ENCODE measurements around the gene DMGDH. TPM values are rescaled to one million over a fixed set of nuclear protein-coding genes. Genes with fewer than 3 reads are reported as not detected.

The DMGDH gene
- 1 to 10 TPM; 1.8 to 5.3 (median 2.6) TPM for total RNA-seq
- polyA plus RNA-seq, result under 1 TPM in 1 of 3 donors, not detected in 2; 0.41 TPM

GRCh38 chr5:79069488-79070349, at the start of gene DMGDH, which contains the start of gene BHMT2:
TSS of gene DMGDH (minus strand) at chr5:79069674. CDS start at chr5:79069620, 54 bp downstream.
TSS of gene BHMT2 (plus strand) at chr5:79069767. CDS start at chr5:79069783, 16 bp downstream.
- Histone ChIP-seq H3K4me3 (peak within 1 kb of the TSS; percentile 28 to 56 (median 48)), H3K9me3 (no peaks in the 10 kb centered on the region), H3K36me3 (no peaks in the 10 kb centered on the region), H3K27ac (peak within 1 kb of the TSS; percentile 52 to 74 (median 71)), H3K27me3 (no peaks in the 10 kb centered on the region), H3K4me1 (peaks cover 0 to 17% (median 8%) of the 10 kb centered on the region in 4 donors)
- 31 to 32% methylated on average over 79 of the region's 79 CpGs for WGBS, 2 donors
- DNase-seq, result peak; percentile 66
- intact Hi-C loops (cut with DNase I), result no loop called here
- TF ChIP-seq POLR2AphosphoS5 (IDR thresholded peaks at IDR 0.05), result no peak
- TF ChIP-seq EP300 (IDR thresholded peaks at IDR 0.05), result no peak
- no peak for TF ChIP-seq POLR2A (IDR thresholded peaks at IDR 0.05)
- no peak for TF ChIP-seq CTCF (IDR thresholded peaks at IDR 0.05)

- Histone ChIP-seq H3K4me1 (peaks cover 0 to 19% (median 8%) of the 10 kb centered on the region in 4 donors), H3K36me3 (no peaks in the 10 kb centered on the region), H3K27ac (no peak overlapping the region), H3K9me3 (no peaks in the 10 kb centered on the region), H3K4me3 (no peak overlapping the region), H3K27me3 (peaks cover 8 to 35% (median 12%) of the 10 kb centered on the region in 3 donors)
- TF ChIP-seq EP300 (IDR thresholded peaks at IDR 0.05) (no peak), POLR2A (IDR thresholded peaks at IDR 0.05) (no peak), CTCF (IDR thresholded peaks at IDR 0.05) (no peak), POLR2AphosphoS5 (IDR thresholded peaks at IDR 0.05) (no peak)
- intact Hi-C loops (cut with DNase I), result no loop called here
- DNase-seq, result no peak
- WGBS, 2 donors, result 83 to 88% methylated on average over 5 of the region's 5 CpGs
Observed at GRCh38 chr5:79112703-79113058, 43.2 kb upstream of the DMGDH start.

- WGBS, 2 donors, result 8 to 10% methylated on average over 39 of the region's 39 CpGs
- DNase-seq, result no peak
- Histone ChIP-seq H3K9me3 (no peaks in the 10 kb centered on the region), H3K27me3 (peaks cover 8 to 35% (median 12%) of the 10 kb centered on the region in 3 donors), H3K36me3 (no peaks in the 10 kb centered on the region), H3K4me1 (peaks cover 0 to 25% (median 12%) of the 10 kb centered on the region in 4 donors), H3K27ac (no peak overlapping the region), H3K4me3 (no peak overlapping the region)
- intact Hi-C loops (cut with DNase I), result no loop called here
- no peak for TF ChIP-seq POLR2A (IDR thresholded peaks at IDR 0.05)
- no peak for TF ChIP-seq EP300 (IDR thresholded peaks at IDR 0.05)
Observed at GRCh38 chr5:79111960-79112702, 42.7 kb upstream of the DMGDH start.

GRCh38 chr5:79111387-79111959, 42.0 kb upstream of the DMGDH start, which contains the start of gene BHMT:
TSS of gene BHMT (plus strand) at chr5:79111809. CDS start at chr5:79111886, 77 bp downstream.
- no peak for DNase-seq
- intact Hi-C loops (cut with DNase I), result no loop called here
- Histone ChIP-seq H3K4me1 (peaks cover 0 to 28% (median 12%) of the 10 kb centered on the region in 4 donors), H3K27ac (no peak within 1 kb of the TSS), H3K36me3 (no peaks in the 10 kb centered on the region), H3K4me3 (no peak within 1 kb of the TSS), H3K9me3 (no peaks in the 10 kb centered on the region), H3K27me3 (peaks cover 8 to 35% (median 12%) of the 10 kb centered on the region in 3 donors)
- TF ChIP-seq EP300 (IDR thresholded peaks at IDR 0.05) (no peak), POLR2A (IDR thresholded peaks at IDR 0.05) (no peak), CTCF (IDR thresholded peaks at IDR 0.05) (no peak), POLR2AphosphoS5 (IDR thresholded peaks at IDR 0.05) (no peak)
- WGBS, 2 donors, result 15 to 29% methylated on average over 32 of the region's 32 CpGs

Measured in sigmoid colon (tissue), 7 donors.